H1 (cell line): ENCODE results near the gene ERVMER34-1. TPM values are rescaled to one million over a fixed set of nuclear protein-coding genes. Genes with fewer than 3 reads are reported as not detected.

Experiments used
- CTCF ChIA-PET: fragments of 300-600 bp; sonication (Branson Sonifier 250); formaldehyde crosslinking; loops from one replicate; lab custom pipeline; 2021; ENCODE audit not compliant: partially characterized antibody; lab: Charles Lee
- POLR2A ChIA-PET: fragments of 300-600 bp; sonication (Branson Sonifier 250); formaldehyde crosslinking; loops from one replicate; lab custom pipeline; 2021; ENCODE audit warnings: inconsistent platforms; ENCODE audit not compliant: partially characterized antibody; lab: Charles Lee
- DNase-seq, 2 experiments: peaks; one replicate each; pipeline versions ENCODE4 v3.0.0 to v3.0.0-alpha.2; 2010 to 2022; ENCODE audit warnings: low spot score in 2 of 2, low read depth in 1 of 2, mixed read lengths in 1 of 2
- FAIRE-seq: peaks from 2 replicates; lab custom pipeline; 2011; peaks lifted over from hg19 to GRCh38; lab: Jason Lieb, UNC
- H2AFZ ChIP-seq: 2 replicates; pipeline ENCODE4 v1.8.1; 2012; ENCODE audit warnings: low read length, inconsistent platforms
- H2AK5ac ChIP-seq: 2 replicates; pipeline ENCODE4 v1.6.1; 2013; ENCODE audit warnings: low read depth, low read length
- H2BK120ac ChIP-seq: replicated peaks from 2 replicates; pipeline ENCODE3; 2013; ENCODE audit warnings: low read depth, low read length, inconsistent platforms
- H2BK12ac ChIP-seq: 2 replicates; pipeline ENCODE4 v1.6.1; 2013; ENCODE audit warnings: low read depth, low read length
- H2BK15ac ChIP-seq: 2 replicates; pipeline ENCODE4 v1.6.1; 2013; ENCODE audit warnings: low read length
- H2BK20ac ChIP-seq: 2 replicates; pipeline ENCODE4 v1.6.1; 2013; ENCODE audit warnings: low read length
- H2BK5ac ChIP-seq: 2 replicates; pipeline ENCODE4 v1.6.1; 2013; ENCODE audit warnings: low read depth, low read length
- H3K14ac ChIP-seq: 2 replicates; pipeline ENCODE4 v1.6.1; 2013; ENCODE audit warnings: inconsistent platforms; ENCODE audit not compliant: insufficient read length
- H3K18ac ChIP-seq: 2 replicates; pipeline ENCODE4 v1.6.1; 2013; ENCODE audit warnings: low read length; ENCODE audit errors: extremely low read depth
- H3K23ac ChIP-seq: 2 replicates; pipeline ENCODE4 v1.6.1; 2013; ENCODE audit warnings: inconsistent platforms; ENCODE audit not compliant: insufficient read length
- H3K23me2 ChIP-seq: 2 replicates; pipeline ENCODE4 v1.6.1; 2013; ENCODE audit warnings: low read depth, low read length
- H3K27ac ChIP-seq: 2 replicates; pipeline ENCODE4 v1.6.1; 2011; ENCODE audit warnings: low read depth, low read length, inconsistent platforms
- H3K27me3 ChIP-seq, 4 experiments: replicated peaks in 1 of 4; 1 replicate in 1 of 4; 2 replicates in 3 of 4; pipeline versions ENCODE4 v1.6.1 to v1.8.1; 2011 to 2013; ENCODE audit warnings: low read length in 3 of 4, mild to moderate bottlenecking in 3 of 4, inconsistent platforms in 2 of 4, mixed read lengths in 2 of 4, moderate library complexity in 1 of 4; ENCODE audit not compliant: control insufficient read depth in 3 of 4, insufficient read depth in 3 of 4; ENCODE audit errors: extremely low read depth in 1 of 4
- H3K36me3 ChIP-seq, 4 experiments: 2 replicates each; pipeline versions ENCODE4 v1.6.1 to v1.8.1; 2011 to 2013; ENCODE audit warnings: mild to moderate bottlenecking in 4 of 4, low read length in 3 of 4, moderate library complexity in 2 of 4, control low read depth in 1 of 4, inconsistent platforms in 1 of 4; ENCODE audit not compliant: insufficient read depth in 4 of 4, control insufficient read depth in 2 of 4
- H3K4ac ChIP-seq: replicated peaks from 2 replicates; pipeline ENCODE3; 2013; ENCODE audit warnings: low read length, low read depth, mixed read lengths, inconsistent platforms; ENCODE audit not compliant: insufficient read length
- H3K4me1 ChIP-seq, 4 experiments: replicated peaks in 1 of 4; 1 replicate in 1 of 4; 2 replicates in 3 of 4; pipeline versions ENCODE4 v1.6.1 to v1.8.1; 2011 to 2013; ENCODE audit warnings: low read length in 3 of 4, inconsistent platforms in 2 of 4, mixed read lengths in 1 of 4; ENCODE audit not compliant: insufficient read depth in 4 of 4, control insufficient read depth in 3 of 4
- H3K4me2 ChIP-seq, 2 experiments: 2 replicates each; pipeline versions ENCODE4 v1.6.1 to v1.8.1; 2011 to 2013; ENCODE audit warnings: low read depth in 2 of 2, low read length in 2 of 2, control low read depth in 1 of 2, inconsistent platforms in 1 of 2, mild to moderate bottlenecking in 1 of 2; ENCODE audit not compliant: insufficient read depth in 1 of 2
- H3K4me3 ChIP-seq, 4 experiments: fragments of 200-600, 300-600 bp in 1 of 4; sonication (generic), shearing (Covaris generic), sonication (Bioruptor Twin) in 1 of 4; 2 replicates each; pipeline versions ENCODE4 v1.5.1 to v1.8.1; 2011 to 2016; ENCODE audit warnings: low read length in 4 of 4, low read depth in 3 of 4, control low read depth in 2 of 4, inconsistent platforms in 2 of 4, mild to moderate bottlenecking in 2 of 4, mixed read lengths in 1 of 4, moderate library complexity in 1 of 4; ENCODE audit not compliant: insufficient read depth in 2 of 4; ENCODE audit errors: extremely low read depth in 1 of 4
- H3K56ac ChIP-seq: replicated peaks from 2 replicates; pipeline ENCODE3; 2013; ENCODE audit warnings: low read depth, mild to moderate bottlenecking, mixed read lengths, low read length, inconsistent platforms; ENCODE audit not compliant: insufficient read length
- H3K79me1 ChIP-seq: 2 replicates; pipeline ENCODE4 v1.6.1; 2013; ENCODE audit warnings: low read depth, low read length, control low read depth
- H3K79me2 ChIP-seq, 2 experiments: 2 replicates each; pipeline versions ENCODE4 v1.6.1 to v1.8.1; 2012 to 2013; ENCODE audit warnings: low read length in 2 of 2, mild to moderate bottlenecking in 2 of 2, inconsistent platforms in 1 of 2; ENCODE audit not compliant: insufficient read depth in 2 of 2, control insufficient read depth in 1 of 2
- H3K9ac ChIP-seq, 4 experiments: replicated peaks in 1 of 4; 1 replicate in 1 of 4; 2 replicates in 3 of 4; pipeline versions ENCODE4 v1.6.1 to v1.8.1; 2011 to 2013; ENCODE audit warnings: low read depth in 3 of 4, low read length in 3 of 4, control low read depth in 2 of 4, mild to moderate bottlenecking in 2 of 4, moderate library complexity in 2 of 4, inconsistent platforms in 1 of 4; ENCODE audit errors: extremely low read depth in 1 of 4
- H3K9me3 ChIP-seq, 2 experiments: 2 replicates each; pipeline versions ENCODE4 v1.6.1 to v1.8.1; 2012 to 2013; ENCODE audit warnings: mild to moderate bottlenecking in 2 of 2, moderate library complexity in 2 of 2, control low read depth in 1 of 2, inconsistent platforms in 1 of 2, low read depth in 1 of 2, low read length in 1 of 2, mixed read lengths in 1 of 2; ENCODE audit not compliant: insufficient read depth in 2 of 2
- H4K20me1 ChIP-seq, 2 experiments: replicated peaks in 1 of 2; 2 replicates each; pipeline versions ENCODE3 to v1.8.1; 2011 to 2013; ENCODE audit warnings: inconsistent platforms in 2 of 2, low read length in 2 of 2, mild to moderate bottlenecking in 1 of 2; ENCODE audit not compliant: insufficient read depth in 2 of 2, control insufficient read depth in 1 of 2
- H4K5ac ChIP-seq: 2 replicates; pipeline ENCODE4 v1.6.1; 2013; ENCODE audit warnings: low read length, low read depth, mixed read lengths, inconsistent platforms; ENCODE audit not compliant: insufficient read length
- H4K8ac ChIP-seq: 2 replicates; pipeline ENCODE4 v1.8.0; 2013; ENCODE audit warnings: mild to moderate bottlenecking, moderate library complexity, low read length, inconsistent platforms; ENCODE audit not compliant: insufficient read depth; ENCODE audit errors: extremely low read depth
- H4K91ac ChIP-seq: replicated peaks from 2 replicates; pipeline ENCODE3; 2013; ENCODE audit warnings: low read length, mixed read lengths, inconsistent platforms; ENCODE audit not compliant: insufficient read length
- ATF3 ChIP-seq: IDR thresholded peaks from 2 replicates; pipeline ENCODE4 v1.6.1; 2011; ENCODE audit warnings: low read depth, mild to moderate bottlenecking, low read length; ENCODE audit not compliant: insufficient read depth
- CBX8 ChIP-seq: fragments of 300-800, 300-1000 bp; sonication (generic); IDR thresholded peaks from 2 replicates; pipeline ENCODE4 v1.7.1; 2016; ENCODE audit warnings: low read depth, low read length, borderline replicate concordance
- CHD2 ChIP-seq: IDR thresholded peaks from 2 replicates; pipeline ENCODE4 v1.6.1; 2012; ENCODE audit warnings: low read length, improper control_type of control experiment
- CTBP2 ChIP-seq: IDR thresholded peaks from 2 replicates; pipeline ENCODE4 v1.7.0; 2011; ENCODE audit warnings: borderline replicate concordance, mild to moderate bottlenecking, moderate library complexity, mixed read lengths, low read length; ENCODE audit not compliant: insufficient read depth, insufficient read length
- SP1 ChIP-seq: IDR thresholded peaks from 2 replicates; pipeline ENCODE4 v1.6.1; 2011; ENCODE audit warnings: low read depth, low read length
- SUZ12 ChIP-seq: fragments of 200-600 bp; sonication (generic); IDR thresholded peaks from 2 replicates; pipeline ENCODE4 v1.6.1; 2012; ENCODE audit warnings: mild to moderate bottlenecking, inconsistent platforms, low read length, moderate library complexity, mixed read lengths
- TAF1 ChIP-seq: IDR thresholded peaks from 2 replicates; pipeline ENCODE4 v1.6.1; 2011; ENCODE audit warnings: mild to moderate bottlenecking, low read depth, low read length
- YY1 ChIP-seq: IDR thresholded peaks from 2 replicates; pipeline ENCODE4 v1.6.1; 2011; ENCODE audit warnings: low read depth, mild to moderate bottlenecking, low read length
- ZNF274 ChIP-seq: IDR thresholded peaks from 2 replicates; pipeline ENCODE4 v1.7.0; 2012; ENCODE audit warnings: low read length, borderline replicate concordance; ENCODE audit errors: extremely low read depth
- WGBS, 2 experiments: shearing (Covaris generic) in 1 of 2; methylation state at CpG; one replicate each; pipeline versions ENCODE4 v1.1.6 to v1.1.7; 2013 to 2015; ENCODE audit warnings: low lambda C conversion rate in 2 of 2, mixed read lengths in 2 of 2, inconsistent platforms in 1 of 2, low coverage in 1 of 2, missing lambda C conversion rate in 1 of 2; ENCODE audit not compliant: insufficient replicate concordance in 2 of 2, insufficient coverage in 1 of 2, insufficient read length in 1 of 2; ENCODE audit errors: extremely low coverage in 1 of 2, missing lambda C conversion rate in 1 of 2; 5-methylcytosine and 5-hydroxymethylcytosine counted together
- polyA plus RNA-seq, 7 experiments: library from polyadenylated mRNA; depleted of rRNA in 3 of 7; stranded (reverse) in 5 of 7; unstranded in 2 of 7; fragments of >200 nt in 5 of 7; fragments of 200-250 nt in 2 of 7; gene quantifications; 1 replicate in 5 of 7; 2 replicates in 1 of 7; 4 replicates in 1 of 7; pipeline versions ENCODE4 v1.2.1 to v1.2.3, GENCODE V29; 2011 to 2013; ENCODE audit warnings: missing spikeins in 2 of 7, mixed read lengths in 2 of 7
- total RNA-seq: library from RNA; stranded (reverse); fragmentation: NEBNext Ultra II Directional; extraction: Animal tissue kit (Norgen Biotek cat#: 25700); gene quantifications from 2 replicates; pipeline ENCODE4 v1.2.1, GENCODE V29; 2021
- TF ChIP-seq, protein P1 (sequence below): IDR thresholded peaks from 2 replicates; pipeline ENCODE4 v1.6.1; 2012; ENCODE audit warnings: inconsistent platforms
- TF ChIP-seq, protein P2 (sequence below), 3 experiments: IDR thresholded peaks; 1 replicate in 2 of 3; 2 replicates in 1 of 3; pipeline versions ENCODE4 v1.5.1 to v1.6.1; 2011; ENCODE audit warnings: low read length in 3 of 3, mild to moderate bottlenecking in 3 of 3, inconsistent platforms in 2 of 3, low read depth in 1 of 3, moderate library complexity in 1 of 3; ENCODE audit not compliant: insufficient read depth in 1 of 3; ENCODE audit errors: control extremely low read depth in 1 of 3

The ERVMER34-1 gene
- total and polyA plus RNA-seq, 2 of the 8 experiments (the other 6 are each of a cell fraction or from before 2014, with no cell fraction given): 14.2 to 34.3 TPM

DNA sequence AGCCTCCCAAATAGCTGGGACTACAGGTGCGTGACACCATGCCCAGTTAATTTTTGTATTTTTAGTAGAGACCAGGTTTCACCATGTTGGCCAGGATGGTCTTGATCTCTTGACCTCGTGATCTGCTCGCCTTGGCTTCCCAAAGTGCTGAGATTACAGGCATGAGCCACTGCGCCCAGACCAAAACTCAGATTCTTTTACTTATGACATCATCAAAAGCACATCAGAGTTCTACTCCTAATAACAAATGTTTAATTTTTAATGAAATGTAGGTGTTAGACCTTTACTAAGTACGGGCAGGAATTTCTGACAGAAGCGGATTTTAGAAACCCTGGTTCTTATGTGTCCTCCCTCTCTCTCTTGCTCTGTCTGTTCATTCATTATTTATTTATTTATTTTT, 38.5 kb upstream of the ERVMER34-1 start:
- Histone ChIP-seq H2AK5ac (no peak overlapping the region), H3K27ac (no peak overlapping the region), H2BK12ac (no peak overlapping the region), H2BK20ac (no peak overlapping the region), H3K79me2 (no peaks in the 10 kb centered on the region), H2BK5ac (no peak overlapping the region), H3K23me2 (0 out of 2 replicates have a peak, but pooled peaks cover 2% of the 10 kb centered on the region), H3K9ac (no peak overlapping the region), H3K56ac (no peak overlapping the region), H2BK15ac (no peak overlapping the region), H4K8ac (no peak overlapping the region), H3K79me1 (no peaks in the 10 kb centered on the region), H3K4me2 (no peak overlapping the region), H3K36me3 (no peaks in the 10 kb centered on the region; a peak in 1 of 8 replicates), H3K14ac (no peak overlapping the region), H3K18ac (no peak overlapping the region), H2BK120ac (no peak overlapping the region), H3K23ac (no peak overlapping the region), H4K91ac (no peak overlapping the region), H3K27me3 (no peaks in the 10 kb centered on the region), H4K5ac (no peak overlapping the region), H3K4me1 (peaks cover 0 to 2% (median 0%) of the 10 kb centered on the region in 4 experiments; a peak in 1 of 7 replicates), H3K9me3 (no peaks in the 10 kb centered on the region), H2AFZ (no peak overlapping the region), H3K4ac (no peak overlapping the region), H3K4me3 (no peak overlapping the region), H4K20me1 (no peaks in the 10 kb centered on the region)
- WGBS, 2 experiments: 91% methylated on average over 6 of the region's 6 CpGs; no CpG with 5 or more reads in 1 of the 2 experiments
- ChIA-PET CTCF (no interaction called here), POLR2A (no interaction called here)
- FAIRE-seq: no peak
- no peak for DNase-seq
- TF ChIP-seq, protein P1, sequence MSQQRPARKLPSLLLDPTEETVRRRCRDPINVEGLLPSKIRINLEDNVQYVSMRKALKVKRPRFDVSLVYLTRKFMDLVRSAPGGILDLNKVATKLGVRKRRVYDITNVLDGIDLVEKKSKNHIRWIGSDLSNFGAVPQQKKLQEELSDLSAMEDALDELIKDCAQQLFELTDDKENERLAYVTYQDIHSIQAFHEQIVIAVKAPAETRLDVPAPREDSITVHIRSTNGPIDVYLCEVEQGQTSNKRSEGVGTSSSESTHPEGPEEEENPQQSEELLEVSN: no peak
- TF ChIP-seq SP1 (no peak), CBX8 (no peak), ZNF274 (no peak), TAF1 (no peak), ATF3 (no peak), CTBP2 (no peak), SUZ12 (no peak), CHD2 (no peak), YY1 (no peak)
- TF ChIP-seq, protein P2, sequence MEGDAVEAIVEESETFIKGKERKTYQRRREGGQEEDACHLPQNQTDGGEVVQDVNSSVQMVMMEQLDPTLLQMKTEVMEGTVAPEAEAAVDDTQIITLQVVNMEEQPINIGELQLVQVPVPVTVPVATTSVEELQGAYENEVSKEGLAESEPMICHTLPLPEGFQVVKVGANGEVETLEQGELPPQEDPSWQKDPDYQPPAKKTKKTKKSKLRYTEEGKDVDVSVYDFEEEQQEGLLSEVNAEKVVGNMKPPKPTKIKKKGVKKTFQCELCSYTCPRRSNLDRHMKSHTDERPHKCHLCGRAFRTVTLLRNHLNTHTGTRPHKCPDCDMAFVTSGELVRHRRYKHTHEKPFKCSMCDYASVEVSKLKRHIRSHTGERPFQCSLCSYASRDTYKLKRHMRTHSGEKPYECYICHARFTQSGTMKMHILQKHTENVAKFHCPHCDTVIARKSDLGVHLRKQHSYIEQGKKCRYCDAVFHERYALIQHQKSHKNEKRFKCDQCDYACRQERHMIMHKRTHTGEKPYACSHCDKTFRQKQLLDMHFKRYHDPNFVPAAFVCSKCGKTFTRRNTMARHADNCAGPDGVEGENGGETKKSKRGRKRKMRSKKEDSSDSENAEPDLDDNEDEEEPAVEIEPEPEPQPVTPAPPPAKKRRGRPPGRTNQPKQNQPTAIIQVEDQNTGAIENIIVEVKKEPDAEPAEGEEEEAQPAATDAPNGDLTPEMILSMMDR (IDR thresholded peaks at IDR 0.05; ENCODE audit: control extremely low read depth in 1 of 3, insufficient read depth in 1 of 3, low read depth in 1 of 3, low read length in 3 of 3): no peak
